Calu3 (cell line): ENCODE data around the gene FTSJ1. TPM values are rescaled to one million over a fixed set of nuclear protein-coding genes. Genes with fewer than 3 reads are reported as not detected.
A peak's percentile ranks its signal among the peaks of the same experiment; 100 is the strongest.

Experiments used
- BruUV-seq: library from RNA; stranded (reverse); fragments of 400-500 nt; replicated peaks from 2 replicates; lab custom pipeline; 2021; lab: Mats Ljungman, UMichigan
- CTCF ChIA-PET: fragments of 300-600 bp; sonication (Branson Sonifier 250); formaldehyde crosslinking; loops from one replicate; lab custom pipeline; 2022; ENCODE audit warnings: antibody characterized with exemption; lab: Charles Lee
- DNase-seq: peaks from one replicate; pipeline ENCODE4 v3.0.0; 2022
- H3K27ac Mint-ChIP-seq: one replicate; pipeline ENCODE4 v1.8.0; 2022; ENCODE audit warnings: mixed read lengths; ENCODE audit not compliant: unreplicated experiment
- H3K27me3 Mint-ChIP-seq: one replicate; pipeline ENCODE4 v1.8.0; 2022; ENCODE audit warnings: mixed read lengths; ENCODE audit not compliant: unreplicated experiment
- H3K36me3 Mint-ChIP-seq: one replicate; pipeline ENCODE4 v1.8.0; 2022; ENCODE audit warnings: mild to moderate bottlenecking, moderate library complexity, mixed read lengths; ENCODE audit not compliant: insufficient read depth, unreplicated experiment
- H3K4me1 Mint-ChIP-seq: one replicate; pipeline ENCODE4 v1.8.0; 2022; ENCODE audit warnings: mild to moderate bottlenecking, low read depth, mixed read lengths; ENCODE audit not compliant: unreplicated experiment
- H3K4me3 Mint-ChIP-seq: one replicate; pipeline ENCODE4 v1.8.0; 2022; ENCODE audit warnings: mild to moderate bottlenecking, low read depth, moderate library complexity, mixed read lengths; ENCODE audit not compliant: unreplicated experiment
- H3K9me3 Mint-ChIP-seq: one replicate; pipeline ENCODE4 v1.8.0; 2022; ENCODE audit warnings: low read depth, mixed read lengths; ENCODE audit not compliant: unreplicated experiment
- intact Hi-C: fragments of 100-400 bp; cut with micrococcal nuclease; formaldehyde crosslinking; loops from one replicate; pipeline ENCODE4 v1.10.0; 2022; ENCODE audit not compliant: unreplicated experiment
- total RNA-seq: library from RNA; stranded (reverse); gene quantifications from 2 replicates; pipeline ENCODE4 v1.2.3, GENCODE V29; 2022
- TF ChIP-seq, protein P1 (sequence below): fragments of 200-600 bp; IDR thresholded peaks from one replicate; pipeline ENCODE4 v1.8.0; 2022; ENCODE audit warnings: antibody characterized with exemption; ENCODE audit not compliant: unreplicated experiment

FTSJ1 gene
- total RNA-seq, 1 experiment from 2014 or later: 75.2 TPM

GRCh38 chrX:48496660-48497059, 20.7 kb downstream of the FTSJ1 start:
- Mint-ChIP-seq H3K9me3 (no peaks in the 10 kb centered on the region), H3K27me3 (no peaks in the 10 kb centered on the region), H3K4me1 (peaks cover 22% of the 10 kb centered on the region), H3K36me3 (peaks cover 5% of the 10 kb centered on the region), H3K4me3 (no peak overlapping the region), H3K27ac (no peak overlapping the region)
- TF ChIP-seq, protein P1, sequence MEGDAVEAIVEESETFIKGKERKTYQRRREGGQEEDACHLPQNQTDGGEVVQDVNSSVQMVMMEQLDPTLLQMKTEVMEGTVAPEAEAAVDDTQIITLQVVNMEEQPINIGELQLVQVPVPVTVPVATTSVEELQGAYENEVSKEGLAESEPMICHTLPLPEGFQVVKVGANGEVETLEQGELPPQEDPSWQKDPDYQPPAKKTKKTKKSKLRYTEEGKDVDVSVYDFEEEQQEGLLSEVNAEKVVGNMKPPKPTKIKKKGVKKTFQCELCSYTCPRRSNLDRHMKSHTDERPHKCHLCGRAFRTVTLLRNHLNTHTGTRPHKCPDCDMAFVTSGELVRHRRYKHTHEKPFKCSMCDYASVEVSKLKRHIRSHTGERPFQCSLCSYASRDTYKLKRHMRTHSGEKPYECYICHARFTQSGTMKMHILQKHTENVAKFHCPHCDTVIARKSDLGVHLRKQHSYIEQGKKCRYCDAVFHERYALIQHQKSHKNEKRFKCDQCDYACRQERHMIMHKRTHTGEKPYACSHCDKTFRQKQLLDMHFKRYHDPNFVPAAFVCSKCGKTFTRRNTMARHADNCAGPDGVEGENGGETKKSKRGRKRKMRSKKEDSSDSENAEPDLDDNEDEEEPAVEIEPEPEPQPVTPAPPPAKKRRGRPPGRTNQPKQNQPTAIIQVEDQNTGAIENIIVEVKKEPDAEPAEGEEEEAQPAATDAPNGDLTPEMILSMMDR: no peak
- no peak for DNase-seq
- no TSS peak for BruUV-seq
- CTCF ChIA-PET: no interaction called here
- intact Hi-C loops: no loop called here

DNA sequence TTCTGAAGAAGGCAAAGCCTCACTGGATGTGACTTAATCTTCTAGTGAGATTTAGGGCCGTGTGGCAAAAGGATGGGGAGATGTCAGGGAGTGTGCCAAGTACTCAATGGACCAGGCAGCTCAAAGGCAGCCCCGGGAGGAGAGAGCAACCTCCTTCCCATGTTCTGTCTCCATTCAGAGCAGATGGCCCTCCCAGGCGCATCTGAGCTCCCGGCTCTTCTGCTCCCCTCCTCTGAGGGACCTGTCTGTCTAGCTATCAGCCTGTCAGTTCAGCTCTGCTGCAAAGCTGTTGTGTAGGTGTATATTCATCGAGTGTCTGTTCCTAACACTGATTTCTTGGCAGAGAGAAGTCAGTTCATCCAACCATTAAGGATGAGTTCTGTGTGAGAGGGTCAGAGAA, 21.9 kb downstream of the FTSJ1 start:
- no peaks in the 10 kb centered on the region for H3K9me3 Mint-ChIP-seq
- H3K36me3 Mint-ChIP-seq: peaks cover 5% of the 10 kb centered on the region
- no peaks in the 10 kb centered on the region for H3K27me3 Mint-ChIP-seq
- no peak overlapping the region for H3K4me3 Mint-ChIP-seq
- intact Hi-C loops: no loop called here
- no TSS peak for BruUV-seq
- peak overlapping the region; percentile 48 for H3K27ac Mint-ChIP-seq
- CTCF ChIA-PET: no interaction called here
- peaks cover 11% of the 10 kb centered on the region for H3K4me1 Mint-ChIP-seq
- DNase-seq: no peak
- TF ChIP-seq, protein P1: no peak

GRCh38 chrX:48498374-48498809, 22.4 kb downstream of the FTSJ1 start:
- TF ChIP-seq, protein P1: no peak
- DNase-seq: peak; percentile 33
- intact Hi-C loops: no loop called here
- Mint-ChIP-seq H3K27ac (peak overlapping the region; percentile 48), H3K9me3 (no peaks in the 10 kb centered on the region), H3K27me3 (no peaks in the 10 kb centered on the region), H3K4me3 (peak overlapping the region; percentile 2), H3K4me1 (peaks cover 11% of the 10 kb centered on the region), H3K36me3 (peaks cover 5% of the 10 kb centered on the region)
- CTCF ChIA-PET: no interaction called here
- no TSS peak for BruUV-seq

GRCh38 chrX:48504261-48504660, 28.3 kb downstream of the FTSJ1 start:
- no peaks in the 10 kb centered on the region for H3K4me1 Mint-ChIP-seq
- no peaks in the 10 kb centered on the region for H3K9me3 Mint-ChIP-seq
- no peak overlapping the region for H3K27ac Mint-ChIP-seq
- CTCF ChIA-PET: no interaction called here
- intact Hi-C loops: no loop called here
- no TSS peak for BruUV-seq
- H3K36me3 Mint-ChIP-seq: peaks cover 14% of the 10 kb centered on the region
- no peak overlapping the region for H3K4me3 Mint-ChIP-seq
- TF ChIP-seq, protein P1: no peak
- H3K27me3 Mint-ChIP-seq: no peaks in the 10 kb centered on the region
- no peak for DNase-seq
